GM19023 (cell line): ENCODE results near the gene VCX3A.
"Not testable (repeated sequence)": the region's sequence is repeated elsewhere in the genome, so short reads cannot be mapped to it uniquely, and the experiment has no call there.

Experiments
- ATAC-seq: cut with Tn5 transposase; IDR thresholded peaks from one replicate; pipeline ENCODE4 v1.9.1; 2021; ENCODE audit warnings: mild to moderate bottlenecking, moderate library complexity; ENCODE audit not compliant: unreplicated experiment

VCX3A gene

DNA sequence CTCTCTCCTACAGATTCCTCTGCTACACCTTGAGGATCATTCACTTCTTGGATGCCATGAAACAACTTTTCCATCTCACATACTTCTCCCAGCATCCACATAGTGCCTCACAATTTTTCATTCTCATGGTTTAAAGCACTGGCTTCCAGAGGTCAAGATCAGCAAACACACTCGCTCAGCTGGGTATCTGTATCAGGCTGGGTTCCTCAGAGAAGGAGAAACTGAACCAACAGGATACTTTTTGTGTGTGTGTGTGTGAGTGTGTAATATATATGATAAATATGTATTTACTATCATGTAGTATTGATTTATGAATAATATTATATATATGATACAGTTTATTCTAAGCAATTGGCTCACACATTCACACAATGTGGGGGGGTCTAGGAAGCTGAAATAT, at the start of gene VCX3A:
TSS of gene VCX3A (minus strand) at position 101 of the 400 bp plus-strand sequence. CDS start 621 bp downstream, outside the sequence.
- not testable (repeated sequence) for ATAC-seq

- no peak for ATAC-seq
These were observed 39.8 kb upstream of the VCX3A start for GRCh38 chrX:6574762-6575161.

GRCh38 chrX:6568031-6568430, 33.1 kb upstream of the VCX3A start:
- ATAC-seq: no peak

- ATAC-seq: no peak
These were observed 24.1 kb upstream of the VCX3A start for GRCh38 chrX:6558979-6559378.

DNA sequence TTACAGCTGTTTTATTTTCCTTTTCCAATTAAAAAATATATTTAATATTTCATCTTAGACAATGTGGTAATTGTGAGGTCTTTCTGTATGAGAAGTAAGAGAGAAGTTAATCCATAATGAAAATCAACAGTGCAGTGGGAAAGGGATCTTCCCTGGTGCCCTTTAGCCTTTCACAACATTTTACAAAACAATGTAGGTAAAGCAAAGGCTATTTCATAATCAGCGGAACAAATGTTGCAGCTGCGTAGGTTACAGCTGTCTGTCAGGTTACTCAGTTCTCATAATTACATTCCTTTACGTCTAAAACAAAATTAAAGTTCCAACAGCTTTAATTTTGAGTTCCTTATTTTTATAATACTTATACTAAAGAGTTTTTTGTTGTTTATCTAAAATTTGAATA, 22.8 kb upstream of the VCX3A start:
- no peak for ATAC-seq

DNA sequence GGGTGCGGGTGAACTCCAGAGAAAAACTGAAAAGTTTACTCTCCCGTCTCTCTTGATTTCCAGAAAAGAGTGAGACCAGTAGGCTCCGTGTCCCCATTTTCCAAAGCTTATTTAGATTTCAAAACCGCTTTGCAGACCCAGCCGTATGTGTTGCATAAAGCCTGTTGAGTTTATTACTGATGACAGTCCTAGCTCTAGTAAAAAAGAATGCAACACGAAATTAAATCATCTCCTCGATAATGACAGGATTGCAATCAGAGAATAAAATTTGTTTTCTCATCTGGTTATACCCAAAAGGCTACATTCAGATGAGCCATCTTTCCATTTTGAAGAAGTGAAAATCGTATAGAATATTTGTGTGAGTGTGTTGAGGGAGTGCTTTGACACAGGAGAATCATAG, 16.1 kb upstream of the VCX3A start:
- ATAC-seq: no peak

DNA sequence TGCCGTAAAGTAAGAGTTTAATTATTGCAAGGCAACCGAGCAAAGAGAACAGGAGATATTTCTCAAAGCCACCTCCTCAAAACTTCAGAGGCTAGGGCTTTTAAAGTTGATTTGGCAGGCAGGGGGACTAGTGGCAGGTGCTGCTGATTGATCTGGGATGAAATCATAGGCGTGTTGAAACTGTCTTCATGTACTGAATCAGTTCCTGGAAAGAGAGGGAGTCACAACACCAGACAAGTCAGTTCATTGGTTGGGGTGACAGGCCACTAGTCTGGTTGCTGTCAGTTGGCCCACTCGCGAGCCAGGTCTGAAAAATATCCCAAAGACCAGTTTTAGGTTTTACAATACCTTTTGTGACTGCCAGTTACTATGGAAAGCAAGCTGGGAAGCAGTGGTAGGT, 10.8 kb upstream of the VCX3A start:
- no peak for ATAC-seq

DNA sequence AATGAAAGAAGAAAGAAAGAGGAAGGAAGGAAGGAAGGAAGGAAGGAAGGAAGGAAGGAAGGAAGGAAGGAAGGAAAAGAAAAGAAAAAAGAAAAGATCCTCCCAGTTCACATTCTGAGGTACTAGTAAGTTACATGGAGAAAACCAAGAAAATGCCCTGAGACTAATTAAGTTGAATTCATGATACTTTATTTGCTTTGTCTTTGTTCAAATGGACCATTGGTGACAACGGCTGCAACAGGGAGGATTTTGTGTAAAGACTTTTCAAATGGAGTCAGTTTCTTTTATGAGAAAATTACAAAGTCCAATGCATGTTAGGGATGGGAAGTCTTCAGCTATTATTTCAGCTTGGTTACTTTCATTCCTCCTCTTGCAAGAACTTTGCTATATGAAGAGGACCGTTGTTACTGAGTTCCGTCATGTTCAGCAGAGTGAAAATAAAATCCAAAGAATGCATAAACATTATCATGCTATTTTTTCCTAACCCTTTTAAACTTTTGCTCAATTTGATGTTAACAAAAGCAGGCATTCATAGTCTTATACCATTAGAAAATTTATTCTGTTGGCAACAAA, 8.3 kb downstream of the VCX3A start:
- ATAC-seq: no peak

DNA sequence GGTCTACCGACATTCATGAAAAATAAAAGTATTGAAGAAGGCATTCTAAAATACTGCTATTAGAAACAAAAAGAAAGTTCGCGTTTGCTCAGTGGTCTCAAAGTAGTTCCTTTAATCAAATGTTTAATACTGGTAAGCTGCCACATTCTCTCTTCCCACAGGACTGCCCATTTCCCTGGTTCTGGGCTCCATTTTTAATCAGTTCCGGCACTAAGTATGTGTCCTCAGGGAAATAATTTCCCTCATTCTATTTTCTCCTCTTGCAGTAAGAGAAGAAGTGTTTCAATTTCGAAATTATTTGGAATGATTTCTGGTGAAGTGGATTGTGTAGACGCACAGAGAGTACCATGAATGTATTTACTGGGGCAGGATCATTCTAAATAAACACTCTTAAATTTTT, 17.5 kb downstream of the VCX3A start:
- ATAC-seq: no peak

DNA sequence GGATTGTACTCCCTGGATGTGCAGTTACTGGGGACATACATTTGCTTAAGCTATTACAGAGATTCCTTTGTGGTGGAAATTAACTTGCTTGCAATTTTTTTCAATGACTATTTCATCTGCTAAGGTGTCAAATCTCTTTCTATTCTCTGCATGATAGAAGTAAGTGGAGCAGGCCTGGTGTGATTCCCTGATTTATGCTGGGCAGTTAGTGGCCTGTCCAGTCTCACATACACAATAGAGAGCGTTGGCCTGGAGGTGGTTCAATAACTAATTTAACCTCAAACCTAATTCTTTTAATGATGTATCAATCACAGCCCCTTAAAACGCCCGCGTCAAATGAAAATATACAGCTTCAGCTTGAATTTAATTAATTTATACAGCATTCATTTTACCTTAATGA, 28.5 kb downstream of the VCX3A start:
- ATAC-seq: no peak

DNA sequence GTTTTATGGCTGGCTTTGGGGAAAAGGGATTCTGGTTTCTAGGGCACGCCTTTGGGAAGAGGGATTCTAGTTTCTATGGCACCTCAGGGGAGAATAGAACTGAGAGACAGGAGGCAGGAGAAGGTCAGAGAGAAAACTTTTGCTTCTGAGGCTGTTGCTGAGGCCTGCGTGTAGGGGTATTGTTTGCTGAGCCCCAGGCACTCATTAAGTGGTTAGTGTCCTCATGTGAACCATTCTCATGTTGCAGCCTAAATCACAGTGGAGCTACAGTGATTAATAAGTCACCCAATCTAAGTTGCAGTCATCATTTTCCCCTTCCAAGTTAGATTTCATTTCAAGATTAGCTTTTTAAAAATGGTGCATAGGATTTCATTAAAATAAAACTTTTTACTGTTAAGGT, 29.0 kb downstream of the VCX3A start:
- no peak for ATAC-seq

- no peak for ATAC-seq
These were observed 34.2 kb downstream of the VCX3A start for GRCh38 chrX:6500719-6501118.

- no peak for ATAC-seq
These were observed 36.6 kb downstream of the VCX3A start for GRCh38 chrX:6498324-6498723.
